Neuronal stem cell (in vitro differentiated cells): Measurements from ENCODE around the gene ERI2.

ENCODE experiments used
- DNase-seq: peaks from one replicate; pipeline ENCODE4 v3.0.0-alpha.2; 2013; ENCODE audit warnings: low spot score
- H2AFZ ChIP-seq: one replicate; pipeline ENCODE4 v1.6.1; 2013; ENCODE audit warnings: mild to moderate bottlenecking, low read length, inconsistent platforms
- H2AK5ac ChIP-seq: 2 replicates; pipeline ENCODE4 v1.6.1; 2013; ENCODE audit warnings: low read depth, mild to moderate bottlenecking, inconsistent platforms, low read length, moderate library complexity, mixed read lengths
- H2BK120ac ChIP-seq: 2 replicates; pipeline ENCODE4 v1.6.1; 2013; ENCODE audit warnings: low read depth, mild to moderate bottlenecking, inconsistent platforms, low read length, moderate library complexity, mixed read lengths
- H2BK12ac ChIP-seq: one replicate; pipeline ENCODE4 v1.6.1; 2013; ENCODE audit warnings: low read length, inconsistent platforms
- H2BK15ac ChIP-seq: 2 replicates; pipeline ENCODE4 v1.6.1; 2013; ENCODE audit warnings: mild to moderate bottlenecking, low read length, inconsistent platforms, mixed read lengths
- H2BK5ac ChIP-seq: one replicate; pipeline ENCODE4 v1.6.1; 2013; ENCODE audit warnings: inconsistent platforms, mild to moderate bottlenecking, low read length, moderate library complexity
- H3K14ac ChIP-seq: one replicate; pipeline ENCODE4 v1.6.1; 2013; ENCODE audit warnings: low read length, inconsistent platforms
- H3K18ac ChIP-seq: 2 replicates; pipeline ENCODE4 v1.6.1; 2013; ENCODE audit warnings: low read length, inconsistent platforms
- H3K23ac ChIP-seq: 2 replicates; pipeline ENCODE4 v1.6.1; 2013; ENCODE audit warnings: low read depth, mild to moderate bottlenecking, mixed read lengths, low read length, inconsistent platforms; ENCODE audit not compliant: poor library complexity
- H3K27ac ChIP-seq: replicated peaks from 3 replicates; pipeline ENCODE4 v1.5.1; 2013; ENCODE audit warnings: low read length, inconsistent platforms
- H3K27me3 ChIP-seq, 3 experiments: 2 replicates each; pipeline ENCODE4 v1.6.1; 2013; ENCODE audit warnings: low read length in 3 of 3, mild to moderate bottlenecking in 2 of 3, inconsistent platforms in 1 of 3, low read depth in 1 of 3, mixed read lengths in 1 of 3, moderate library complexity in 1 of 3; ENCODE audit not compliant: control insufficient read depth in 3 of 3, insufficient read depth in 3 of 3
- H3K36me3 ChIP-seq, 2 donors: replicated peaks in 1 of 2; 2 replicates each; pipeline ENCODE4 v1.6.1; 2013; ENCODE audit warnings: low read length in 2 of 2; ENCODE audit not compliant: control insufficient read depth in 2 of 2, insufficient read depth in 2 of 2
- H3K4ac ChIP-seq: 2 replicates; pipeline ENCODE4 v1.6.1; 2013; ENCODE audit warnings: inconsistent platforms, mild to moderate bottlenecking, low read length, moderate library complexity
- H3K4me1 ChIP-seq, 2 donors: 1 replicate in 1 of 2; 2 replicates in 1 of 2; pipeline ENCODE4 v1.6.1; 2013; ENCODE audit warnings: low read length in 2 of 2, low read depth in 1 of 2; ENCODE audit not compliant: control insufficient read depth in 2 of 2, insufficient read depth in 1 of 2
- H3K4me2 ChIP-seq: one replicate; pipeline ENCODE4 v1.6.1; 2013; ENCODE audit warnings: mild to moderate bottlenecking, low read length, inconsistent platforms; ENCODE audit not compliant: insufficient read depth, poor library complexity, severe bottlenecking
- H3K4me3 ChIP-seq, 2 donors: 2 replicates each; pipeline ENCODE4 v1.5.1; 2013; ENCODE audit warnings: low read length in 2 of 2, mild to moderate bottlenecking in 2 of 2, inconsistent platforms in 1 of 2, moderate library complexity in 1 of 2
- H3K79me1 ChIP-seq: one replicate; pipeline ENCODE4 v1.6.1; 2013; ENCODE audit warnings: low read depth, mild to moderate bottlenecking, inconsistent platforms, low read length, moderate library complexity
- H3K9ac ChIP-seq: one replicate; pipeline ENCODE4 v1.6.1; 2013; ENCODE audit warnings: mild to moderate bottlenecking, low read depth, low read length, inconsistent platforms; ENCODE audit not compliant: poor library complexity
- H3K9me3 ChIP-seq, 2 donors: replicated peaks in 1 of 2; 2 replicates each; pipeline versions ENCODE3 to v1.6.1; 2013; ENCODE audit warnings: low read length in 2 of 2, mild to moderate bottlenecking in 2 of 2, inconsistent platforms in 1 of 2, low read depth in 1 of 2, mixed read lengths in 1 of 2, moderate library complexity in 1 of 2; ENCODE audit not compliant: control insufficient read depth in 2 of 2, insufficient read depth in 1 of 2
- H4K8ac ChIP-seq: one replicate; pipeline ENCODE4 v1.6.1; 2013; ENCODE audit warnings: low read depth, mild to moderate bottlenecking, inconsistent platforms, low read length, moderate library complexity
- H4K91ac ChIP-seq: one replicate; pipeline ENCODE4 v1.6.1; 2013; ENCODE audit warnings: low read length, low read depth, mild to moderate bottlenecking, inconsistent platforms; ENCODE audit not compliant: poor library complexity
- WGBS, 2 donors: extraction: QIAGEN DNeasy Blood & Tissue Kit; methylation state at CpG; one replicate each; pipeline ENCODE4 v1.1.7; 2013; ENCODE audit warnings: missing lambda C conversion rate in 2 of 2, mixed read lengths in 1 of 2; ENCODE audit not compliant: insufficient read length in 2 of 2, insufficient replicate concordance in 1 of 2; ENCODE audit errors: extremely low coverage in 2 of 2; 5-methylcytosine and 5-hydroxymethylcytosine counted together

ERI2 gene

GRCh38 chr16:20791923-20792612, 14.2 kb downstream of the ERI2 start:
- no peak overlapping the region for H3K27ac ChIP-seq
- no CpG with 5 or more reads among the region's 5 CpGs for WGBS, 2 donors
- no peak overlapping the region for H3K18ac ChIP-seq

DNA sequence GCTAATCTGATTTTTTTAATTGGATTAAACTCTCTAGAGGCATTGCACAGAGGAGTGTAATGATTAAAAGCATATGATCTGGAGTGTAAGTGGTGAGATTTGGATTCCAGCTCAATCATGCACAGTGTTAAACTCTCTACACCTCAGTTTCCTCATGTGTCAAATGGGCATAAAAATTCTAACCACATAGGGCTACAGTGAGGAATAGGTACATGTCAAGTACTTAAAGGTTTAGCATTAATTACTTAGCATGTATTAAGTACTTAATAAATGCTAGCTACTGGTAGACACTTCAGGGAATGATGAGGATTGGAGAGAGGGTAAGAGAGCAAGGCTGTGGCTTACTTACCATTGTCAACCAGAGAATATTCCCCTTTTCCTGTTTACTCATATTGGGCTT, 17.1 kb downstream of the ERI2 start:
- no peak for DNase-seq
- H2AFZ ChIP-seq: no peak overlapping the region
- no peak overlapping the region for H2BK15ac ChIP-seq
- H3K4me2 ChIP-seq: no peak overlapping the region
- H3K36me3 ChIP-seq: no peaks in the 10 kb centered on the region
- H3K27ac ChIP-seq: no peak overlapping the region
- H3K4ac ChIP-seq: no peak overlapping the region
- no peak overlapping the region for H2BK12ac ChIP-seq
- no peak overlapping the region for H3K18ac ChIP-seq
- H3K14ac ChIP-seq: no peak overlapping the region
- no peak overlapping the region for H3K23ac ChIP-seq
- no peak overlapping the region for H2BK120ac ChIP-seq
- no peaks in the 10 kb centered on the region for H3K79me1 ChIP-seq
- H3K4me1 ChIP-seq: peaks cover 0 to 2% of the 10 kb centered on the region in 2 donors
- H3K9me3 ChIP-seq: no peaks in the 10 kb centered on the region
- H2AK5ac ChIP-seq: no peak overlapping the region
- H3K9ac ChIP-seq: no peak overlapping the region
- no peak overlapping the region for H4K8ac ChIP-seq
- H3K27me3 ChIP-seq: no peaks in the 10 kb centered on the region
- H3K4me3 ChIP-seq: no peak overlapping the region
- no peak overlapping the region for H4K91ac ChIP-seq
- no peak overlapping the region for H2BK5ac ChIP-seq

More at GRCh38 chr16:20791923-20792612, 14.2 kb downstream of the ERI2 start:
- Histone ChIP-seq H3K4me2 (no peak overlapping the region), H3K36me3 (peaks cover 0 to 22% of the 10 kb centered on the region in 2 donors), H2AFZ (no peak overlapping the region), H3K4me3 (no peak overlapping the region), H2BK15ac (no peak overlapping the region), H4K8ac (no peak overlapping the region), H4K91ac (no peak overlapping the region), H3K27me3 (no peaks in the 10 kb centered on the region), H3K4me1 (peaks cover 0 to 2% of the 10 kb centered on the region in 2 donors), H3K79me1 (no peaks in the 10 kb centered on the region), H2BK12ac (no peak overlapping the region), H2AK5ac (no peak overlapping the region), H3K14ac (no peak overlapping the region), H3K23ac (no peak overlapping the region), H3K9me3 (no peaks in the 10 kb centered on the region), H3K4ac (no peak overlapping the region), H2BK120ac (no peak overlapping the region), H3K9ac (no peak overlapping the region), H2BK5ac (no peak overlapping the region)
- no peak for DNase-seq

GRCh38 chr16:20784204-20784603, 22.1 kb downstream of the ERI2 start:
- no peaks in the 10 kb centered on the region for H3K4me1 ChIP-seq

DNA sequence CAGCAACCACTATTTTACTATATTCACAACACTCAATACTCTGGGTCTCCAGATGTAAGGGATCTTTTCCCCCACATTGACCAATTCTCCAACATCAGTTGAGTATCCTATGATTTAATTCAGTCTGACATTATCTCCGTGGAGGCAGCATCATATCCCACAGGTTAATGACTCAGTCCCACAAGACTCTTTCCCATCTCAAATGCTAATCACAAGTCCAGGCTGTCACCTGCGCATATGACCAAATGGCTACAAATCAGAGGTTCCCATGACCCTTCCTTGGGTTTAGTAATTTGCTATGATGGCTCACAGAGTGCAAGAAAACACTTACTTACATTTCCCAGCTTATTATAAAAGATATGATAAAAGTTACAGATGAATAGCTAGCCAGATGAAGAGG, 23.8 kb downstream of the ERI2 start:
- Histone ChIP-seq H3K79me1 (no peaks in the 10 kb centered on the region), H3K23ac (no peak overlapping the region), H3K9ac (no peak overlapping the region), H3K4ac (no peak overlapping the region), H3K27ac (no peak overlapping the region), H2AFZ (no peak overlapping the region), H2BK120ac (no peak overlapping the region), H3K4me1 (no peaks in the 10 kb centered on the region), H2AK5ac (no peak overlapping the region), H3K4me2 (no peak overlapping the region), H4K91ac (no peak overlapping the region), H3K14ac (no peak overlapping the region), H3K9me3 (no peaks in the 10 kb centered on the region), H3K18ac (no peak overlapping the region), H4K8ac (no peak overlapping the region), H3K27me3 (no peaks in the 10 kb centered on the region), H3K4me3 (no peak overlapping the region), H2BK5ac (no peak overlapping the region), H2BK12ac (no peak overlapping the region), H2BK15ac (no peak overlapping the region), H3K36me3 (no peaks in the 10 kb centered on the region)
- DNase-seq: no peak
- no CpG with 5 or more reads among the region's 2 CpGs for WGBS, 2 donors

More at GRCh38 chr16:20784204-20784603, 22.1 kb downstream of the ERI2 start:
- H4K8ac ChIP-seq: no peak overlapping the region
- H3K27ac ChIP-seq: no peak overlapping the region
- no peaks in the 10 kb centered on the region for H3K27me3 ChIP-seq
- H3K9me3 ChIP-seq: no peaks in the 10 kb centered on the region
- no peak overlapping the region for H3K4ac ChIP-seq
- no peak overlapping the region for H3K4me3 ChIP-seq
- no peak overlapping the region for H3K18ac ChIP-seq
- no peak overlapping the region for H4K91ac ChIP-seq
- H2AFZ ChIP-seq: no peak overlapping the region
- H3K23ac ChIP-seq: no peak overlapping the region
- H2AK5ac ChIP-seq: no peak overlapping the region
- H3K14ac ChIP-seq: no peak overlapping the region
- no peak overlapping the region for H3K4me2 ChIP-seq
- no peak overlapping the region for H2BK15ac ChIP-seq
- H3K36me3 ChIP-seq: no peaks in the 10 kb centered on the region
- H2BK120ac ChIP-seq: no peak overlapping the region
- H2BK5ac ChIP-seq: no peak overlapping the region
- DNase-seq: no peak
- H3K9ac ChIP-seq: no peak overlapping the region
- no peak overlapping the region for H2BK12ac ChIP-seq
- H3K79me1 ChIP-seq: no peaks in the 10 kb centered on the region
